NCI-H748 (cell line): Measurements from ENCODE around the gene SPRED2.

Experiments used
- DNase-seq: peaks from one replicate; lab custom pipeline; 2025; ENCODE audit not compliant: unreplicated experiment; lab: John Stamatoyannopoulos, UW

SPRED2 gene

DNA sequence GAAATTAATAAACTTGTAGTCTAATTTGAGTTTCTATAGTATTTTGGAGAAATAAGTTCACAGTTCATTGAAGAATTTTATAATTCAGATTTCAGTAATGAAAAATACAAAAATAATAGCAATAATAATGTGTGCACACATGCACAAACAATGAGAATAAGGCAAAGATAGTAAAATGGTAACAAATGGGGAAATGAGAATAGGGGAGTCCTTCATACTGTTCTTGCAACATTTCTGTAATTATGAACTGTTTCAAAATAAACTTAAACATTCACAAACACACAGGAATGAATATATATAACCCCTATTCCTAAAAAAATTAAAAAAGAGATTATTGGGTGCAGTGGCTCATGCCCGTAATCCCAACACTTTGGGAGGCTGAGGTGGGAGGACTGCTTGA is 63.9 kb downstream of the SPRED2 start:
- no peak for DNase-seq

DNA sequence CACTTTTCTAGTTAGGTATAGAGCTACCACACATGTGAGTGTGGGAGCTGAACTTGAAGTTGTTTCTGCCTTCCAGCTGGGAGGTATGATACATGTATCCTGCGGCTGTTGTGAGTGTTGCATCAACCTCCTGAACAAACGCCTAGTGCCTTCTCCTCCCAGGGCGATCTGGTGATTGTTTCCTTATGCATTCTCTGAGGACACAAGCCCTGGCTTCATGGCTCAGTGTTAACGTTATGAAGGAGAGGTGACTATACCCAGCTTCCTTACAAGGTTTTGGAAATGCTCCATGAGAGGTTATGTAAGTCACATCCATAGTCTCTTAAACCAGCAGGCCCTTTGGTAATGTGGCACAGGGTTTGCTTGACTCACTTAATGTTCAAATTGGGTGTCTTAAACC is 64.9 kb downstream of the SPRED2 start:
- DNase-seq, result no peak

DNA sequence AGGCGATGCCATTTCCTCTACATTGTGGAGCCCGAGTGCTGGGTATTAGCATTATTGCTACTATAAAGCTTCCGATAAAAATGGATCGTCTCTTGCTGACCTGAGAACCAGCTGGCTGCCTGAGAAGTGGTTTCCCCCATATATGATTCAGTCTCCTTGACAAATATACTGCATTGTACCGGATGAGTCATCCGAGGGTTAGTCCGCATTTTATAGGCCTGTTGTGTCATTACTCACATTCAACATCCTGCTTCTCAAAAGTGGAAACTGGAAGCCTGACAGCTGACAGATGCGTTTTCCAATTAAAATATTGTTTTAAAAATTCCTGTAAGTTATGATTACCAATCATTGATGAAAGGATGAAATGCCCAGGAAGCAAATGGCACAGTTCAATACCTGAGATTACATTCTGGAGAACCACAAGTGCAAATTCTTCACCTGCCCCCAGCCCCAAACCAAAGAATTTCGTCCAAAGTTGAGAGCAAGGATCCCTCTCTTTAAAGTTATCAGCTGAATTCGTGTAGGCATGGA is 65.7 kb downstream of the SPRED2 start:
- DNase-seq, result peak; percentile 42

DNA sequence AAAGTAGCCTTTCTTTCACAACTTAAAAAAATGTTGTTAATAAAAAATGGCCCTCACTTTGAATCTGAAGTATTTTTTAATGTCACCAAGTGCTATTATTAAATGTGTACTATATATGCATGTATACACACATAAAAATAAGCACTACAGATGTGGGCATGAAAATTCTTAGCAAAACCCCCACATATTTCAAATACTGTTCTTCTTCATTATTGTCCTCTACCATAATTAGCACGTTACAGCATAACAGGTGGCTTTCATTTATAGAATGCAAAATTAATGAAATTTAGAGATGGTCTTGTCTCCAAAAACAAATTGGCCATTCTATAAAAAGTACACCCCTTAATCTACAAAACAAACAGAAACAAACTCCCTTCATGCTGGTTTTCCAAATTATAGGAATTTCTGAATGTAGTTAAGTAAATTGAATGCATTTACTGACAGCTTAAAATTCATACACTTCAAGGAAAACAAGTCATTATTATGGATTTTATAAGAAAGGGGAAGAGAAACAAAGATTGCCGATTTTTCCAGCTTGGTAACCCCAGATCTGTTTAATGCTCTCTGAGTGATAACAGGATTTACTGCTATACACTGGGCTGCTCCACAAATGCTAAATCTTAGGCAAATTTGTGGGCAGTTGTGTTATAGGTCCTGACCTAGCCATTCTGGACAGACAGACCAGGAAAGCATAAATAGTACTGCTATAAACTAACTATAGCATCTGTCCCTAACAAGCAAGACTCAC is 67.2 kb downstream of the SPRED2 start:
- no peak for DNase-seq

DNA sequence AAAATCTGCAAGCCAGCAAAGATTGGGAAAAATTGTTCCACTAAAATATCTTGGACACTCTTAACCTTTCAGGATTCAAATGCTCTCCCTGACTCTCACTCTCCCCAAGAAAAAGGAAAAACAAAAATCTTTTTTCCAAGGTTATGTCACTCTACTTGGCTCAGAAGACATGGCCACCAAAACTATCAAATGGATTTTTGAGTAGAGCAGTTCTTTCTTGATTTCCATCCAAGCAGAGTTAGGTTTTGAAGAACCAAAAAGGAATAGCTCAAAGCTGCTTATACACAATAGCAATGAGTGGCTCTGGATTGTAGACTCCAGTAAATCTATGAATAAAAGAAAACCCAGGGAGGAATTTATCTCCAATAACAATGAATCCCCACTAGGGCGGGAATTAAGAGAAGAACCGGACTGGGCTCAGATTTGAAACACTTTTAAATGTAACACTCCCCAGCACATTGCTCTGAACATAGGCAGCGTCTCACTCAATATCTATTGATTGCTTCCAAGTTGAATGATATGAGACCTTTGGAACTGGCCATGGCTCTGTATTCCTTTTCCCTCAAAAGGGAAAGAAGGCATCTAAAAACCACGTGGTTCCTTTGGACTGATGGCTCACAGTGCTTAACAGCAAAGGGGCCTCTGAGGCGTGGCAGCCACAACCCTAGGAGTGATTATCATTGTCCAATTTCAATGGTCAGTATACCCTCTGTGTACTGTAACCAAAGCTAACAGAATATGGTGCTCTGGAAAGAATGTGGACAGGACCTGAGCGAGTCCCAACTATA is 68.3 kb downstream of the SPRED2 start:
- no peak for DNase-seq

DNA sequence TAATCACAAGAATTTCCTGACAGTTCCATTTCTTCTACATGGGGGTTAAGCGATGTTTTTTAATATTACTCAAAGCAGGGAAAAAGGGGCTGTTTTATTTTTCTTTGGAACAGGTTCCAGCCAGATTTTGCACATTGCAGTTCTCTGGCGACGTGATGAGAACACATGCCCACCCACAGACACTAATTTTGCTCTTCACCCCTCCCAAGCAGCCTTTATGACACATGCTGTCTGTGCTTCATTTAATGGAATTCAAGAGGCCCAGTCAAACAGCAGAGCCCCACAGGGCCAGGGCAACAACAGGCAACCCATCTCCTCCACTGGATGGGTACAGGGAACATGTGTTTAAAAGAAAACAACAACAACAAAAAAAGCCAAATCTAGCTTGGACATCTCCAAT is 70.8 kb downstream of the SPRED2 start:
- no peak for DNase-seq

DNA sequence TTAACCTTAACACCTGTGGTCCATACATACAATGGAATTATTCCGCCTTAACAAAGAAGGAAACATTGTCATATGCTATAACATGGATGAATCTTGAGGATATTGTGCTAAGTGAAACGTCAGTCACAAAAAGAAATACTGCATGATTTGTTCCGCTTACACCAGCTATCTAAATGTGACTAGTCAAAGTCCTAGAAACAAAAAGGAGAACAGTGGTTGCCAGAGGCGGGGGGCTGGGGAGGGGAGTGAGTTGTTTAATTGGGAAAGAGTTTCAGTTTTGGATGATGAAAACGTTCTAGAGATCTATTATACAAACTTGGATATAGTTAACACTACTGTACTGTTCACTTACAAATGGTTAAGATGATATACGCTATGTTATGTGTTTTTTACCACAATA is 72.0 kb downstream of the SPRED2 start:
- DNase-seq, result no peak

DNA sequence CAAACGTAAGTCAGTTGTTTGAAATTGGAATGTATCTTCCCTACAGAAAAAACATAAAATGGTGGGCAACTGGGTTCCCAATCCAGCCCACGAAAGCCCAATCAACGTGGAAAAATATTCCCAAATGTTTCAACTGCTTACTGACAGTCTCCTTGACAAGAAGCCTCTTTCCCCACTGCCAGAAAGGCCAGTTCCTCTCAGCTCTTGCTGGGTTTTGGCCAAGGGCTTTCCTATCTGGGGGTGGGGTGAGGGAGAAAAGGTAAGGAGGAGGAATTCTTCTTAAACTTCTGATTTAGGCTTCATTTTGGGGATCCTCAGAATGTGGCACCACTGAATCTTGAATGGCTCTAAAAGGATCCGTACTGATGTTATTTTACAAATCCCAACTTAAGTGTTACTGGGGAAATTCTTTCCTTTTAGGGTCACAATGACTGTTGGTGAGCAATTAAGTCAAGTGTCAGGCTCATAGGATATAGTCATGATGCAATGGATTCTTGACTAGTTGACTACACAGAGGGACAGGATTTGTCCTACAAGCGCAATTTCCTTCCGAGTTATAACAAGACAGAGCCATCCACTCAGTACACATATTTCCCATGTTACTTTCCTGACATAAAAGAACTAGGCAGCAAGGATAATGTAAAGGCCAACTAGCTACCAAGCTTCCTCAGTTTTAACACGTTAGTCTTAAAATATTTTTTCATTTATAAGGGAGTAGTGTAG is 73.6 kb downstream of the SPRED2 start:
- DNase-seq, result no peak

DNA sequence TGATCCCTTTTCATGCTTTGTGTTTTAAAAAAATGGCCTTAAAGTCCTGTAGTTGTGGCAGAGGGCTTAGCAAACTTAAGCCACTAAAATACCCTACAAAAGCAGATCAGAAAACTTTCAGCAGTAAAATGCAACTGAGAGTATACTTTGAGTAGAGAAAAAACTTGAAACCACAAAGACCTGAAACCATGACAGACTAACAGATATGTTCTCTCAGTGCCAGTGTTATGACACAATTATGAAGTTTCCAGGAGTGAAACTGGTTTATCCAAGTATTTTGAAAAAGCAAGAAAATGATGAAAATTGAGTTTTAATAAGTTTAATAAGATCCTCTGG is 74.5 kb downstream of the SPRED2 start:
- no peak for DNase-seq

DNA sequence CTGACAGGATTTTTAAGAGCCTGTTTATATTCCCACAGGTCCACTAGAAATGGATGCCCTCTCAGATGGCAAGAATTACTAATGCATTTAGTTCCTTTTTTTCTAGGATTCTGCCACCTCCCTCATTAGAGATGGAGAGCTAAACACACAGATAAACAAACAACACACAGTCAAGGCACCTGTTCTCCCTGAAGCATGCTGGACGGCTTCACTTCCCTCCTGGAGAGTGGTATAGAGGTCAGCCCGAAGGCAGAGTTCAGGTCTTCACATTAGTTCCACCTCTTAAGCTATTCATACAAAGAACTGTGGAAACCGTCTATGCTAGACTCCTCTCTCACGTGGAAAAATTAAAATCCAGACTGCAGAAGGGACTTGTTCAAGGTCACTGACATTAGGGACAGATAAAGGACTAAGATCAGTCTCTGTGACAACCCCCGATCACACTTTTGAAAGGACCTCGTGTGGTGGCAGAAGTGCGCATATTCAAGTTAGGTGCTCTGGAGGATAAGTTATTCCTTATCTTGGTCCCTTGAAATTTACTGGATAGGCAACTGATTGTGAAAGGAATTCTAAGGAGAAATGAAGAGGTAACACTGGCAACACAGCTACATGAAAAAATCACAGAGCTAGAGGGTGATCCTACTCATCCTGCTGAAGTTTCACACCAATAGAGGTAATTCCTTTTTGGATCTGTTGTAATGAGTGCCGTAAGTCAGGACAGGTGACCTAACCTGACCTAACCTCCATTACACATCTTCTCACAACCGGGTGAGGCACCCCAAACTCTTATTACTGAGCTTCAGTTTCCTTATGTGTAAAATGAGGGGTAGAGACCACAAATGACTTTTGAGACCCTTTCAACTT is 75.1 kb downstream of the SPRED2 start:
- DNase-seq, result no peak

DNA sequence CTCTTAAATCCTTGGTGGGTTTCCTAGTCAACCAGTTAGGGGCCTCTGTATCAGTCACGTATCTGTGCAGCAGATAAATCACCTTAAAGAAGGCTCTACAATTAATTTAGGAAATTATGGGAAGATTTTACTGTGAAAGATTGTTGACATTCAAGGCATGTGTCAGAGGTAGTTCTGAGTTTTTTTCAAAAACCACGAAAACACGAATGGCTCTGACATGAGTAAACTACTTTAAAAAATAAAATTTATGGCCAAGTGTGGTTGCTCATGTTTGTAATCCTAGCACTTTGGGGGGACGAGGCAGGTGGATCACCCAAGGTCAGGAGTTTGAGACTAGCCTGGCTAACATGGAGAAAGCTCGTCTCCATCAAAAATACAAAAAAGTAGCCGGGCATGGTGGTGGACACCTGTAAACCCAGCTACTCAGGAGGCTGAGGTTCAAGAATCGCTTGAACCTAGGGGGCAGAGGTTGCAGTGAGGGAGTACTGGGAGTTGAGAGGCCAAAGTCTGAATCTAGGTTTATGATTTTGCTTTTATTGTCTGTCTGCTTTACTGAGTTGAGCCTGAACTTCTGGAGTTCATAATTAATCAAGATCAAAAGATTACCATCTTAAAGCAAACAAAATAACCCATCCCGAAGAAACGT is 77.1 kb downstream of the SPRED2 start:
- DNase-seq, result no peak

DNA sequence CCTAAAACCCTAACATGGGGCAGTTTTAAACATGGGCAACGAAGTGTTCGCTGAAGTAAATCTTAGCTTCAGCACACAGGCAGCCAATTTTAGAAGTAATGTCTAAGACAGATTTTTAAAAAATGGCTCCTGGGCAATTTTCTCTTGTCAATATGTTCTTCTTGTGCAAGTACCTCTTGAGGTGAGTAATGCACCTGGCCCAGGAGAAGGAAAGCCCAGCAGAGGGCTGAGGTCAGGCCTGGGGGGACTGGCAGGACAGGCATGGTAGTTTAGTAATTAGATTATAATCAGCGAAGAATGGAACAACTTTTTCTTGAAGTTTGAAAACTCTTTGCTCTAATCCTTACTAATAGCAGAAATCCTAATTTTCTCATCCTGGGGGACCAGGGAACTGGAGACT is 77.6 kb downstream of the SPRED2 start:
- DNase-seq, result no peak

DNA sequence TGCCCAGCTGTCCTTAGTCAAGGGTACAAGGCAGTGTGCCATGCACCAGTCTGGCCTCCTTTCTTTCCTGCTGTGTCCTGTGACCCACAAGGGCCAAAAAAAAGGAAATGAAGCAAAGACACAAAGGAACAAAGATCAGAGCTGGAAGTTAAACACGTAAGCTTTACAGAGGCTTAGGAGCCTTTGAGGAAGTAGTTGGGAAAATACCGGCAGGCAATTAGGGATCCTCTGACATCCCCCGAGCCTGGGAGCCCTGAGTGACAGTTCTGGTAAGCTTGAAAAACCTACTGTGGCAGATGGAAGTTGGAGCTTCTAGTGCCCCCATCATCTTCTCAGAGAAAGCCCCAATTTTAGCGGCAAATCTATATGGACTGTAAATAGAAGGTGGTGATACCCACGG is 78.5 kb downstream of the SPRED2 start:
- DNase-seq, result no peak

DNA sequence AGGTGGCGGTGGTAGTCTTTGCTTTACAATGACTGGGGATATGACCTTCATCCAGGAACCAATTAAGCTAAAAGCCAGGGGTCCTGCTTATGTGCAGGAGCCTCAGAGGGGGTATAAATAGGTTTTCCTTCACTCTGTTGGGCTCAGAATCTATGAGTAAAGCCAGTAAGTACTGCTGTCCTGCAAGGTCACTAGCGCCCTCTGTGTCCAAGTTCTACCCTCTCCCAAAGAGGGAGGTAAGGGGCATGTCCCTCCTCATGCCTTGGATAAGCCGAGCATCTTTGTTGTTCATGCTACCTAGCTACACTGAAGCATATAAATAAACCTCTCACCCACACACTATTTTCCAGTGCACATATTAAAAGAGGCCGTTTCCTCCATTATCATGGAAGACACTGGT is 79.4 kb downstream of the SPRED2 start:
- no peak for DNase-seq

DNA sequence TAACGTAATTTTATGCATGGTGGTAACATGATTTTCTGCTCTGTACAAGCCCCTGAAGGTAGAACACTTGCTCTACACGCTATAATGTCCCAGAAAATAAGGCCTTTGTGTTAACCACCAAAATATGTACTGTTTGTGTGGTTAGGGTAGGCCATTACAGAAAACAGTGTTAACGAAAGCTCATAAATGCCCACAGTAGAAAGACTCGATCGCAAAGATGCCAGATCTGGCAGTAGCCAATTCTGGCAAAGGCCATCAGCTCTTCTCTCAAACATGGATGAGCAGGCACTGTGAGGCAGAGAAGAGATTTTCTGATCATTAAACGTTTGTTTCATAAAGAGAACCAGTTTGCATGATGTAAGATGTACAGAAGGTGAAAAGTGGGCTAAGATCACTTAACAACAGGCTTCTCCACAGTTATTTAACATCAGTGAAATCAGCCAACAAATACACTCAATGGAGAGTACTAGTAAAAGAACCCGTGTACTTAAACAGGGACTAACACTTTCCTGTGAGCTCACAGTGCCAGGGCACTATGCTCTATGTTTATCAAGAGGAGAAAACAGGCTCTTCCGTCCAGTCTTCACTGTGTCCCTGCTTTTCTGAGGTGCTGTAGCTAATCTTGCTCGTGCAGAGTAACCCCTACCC is 80.3 kb downstream of the SPRED2 start:
- DNase-seq, result no peak

DNA sequence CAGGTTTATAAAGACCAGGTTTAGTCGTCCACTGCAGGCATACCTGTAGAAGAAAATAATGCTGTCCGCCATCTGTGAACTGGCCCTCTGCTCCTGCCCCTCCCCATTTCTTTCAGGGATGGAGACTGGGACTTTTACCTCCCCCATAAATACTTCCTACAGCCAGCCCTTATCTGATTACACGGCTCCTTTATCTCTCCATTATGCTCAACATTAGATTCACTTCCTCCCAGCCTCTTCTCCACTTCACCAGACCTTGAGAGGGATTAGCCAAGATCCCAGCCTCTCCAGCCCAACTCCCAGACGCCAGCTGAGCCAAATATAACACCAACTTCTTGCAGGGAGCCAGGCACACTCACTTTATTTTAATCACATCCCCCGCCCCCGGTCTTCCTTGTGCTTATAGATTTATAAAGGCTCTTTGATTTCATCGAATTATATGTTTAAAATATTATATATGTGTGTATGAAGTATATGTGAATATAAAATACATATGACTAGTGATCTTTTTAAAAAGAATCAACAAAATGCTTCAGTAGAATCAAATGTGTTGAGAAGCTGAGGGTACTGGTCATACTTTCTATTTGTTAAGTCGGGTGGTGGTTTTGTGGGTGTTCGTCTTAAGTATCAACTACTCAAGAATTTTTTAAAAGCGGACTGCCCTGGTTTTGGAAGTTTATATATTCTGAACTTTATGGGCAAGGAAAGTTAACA is 81.0 kb downstream of the SPRED2 start:
- no peak for DNase-seq

DNA sequence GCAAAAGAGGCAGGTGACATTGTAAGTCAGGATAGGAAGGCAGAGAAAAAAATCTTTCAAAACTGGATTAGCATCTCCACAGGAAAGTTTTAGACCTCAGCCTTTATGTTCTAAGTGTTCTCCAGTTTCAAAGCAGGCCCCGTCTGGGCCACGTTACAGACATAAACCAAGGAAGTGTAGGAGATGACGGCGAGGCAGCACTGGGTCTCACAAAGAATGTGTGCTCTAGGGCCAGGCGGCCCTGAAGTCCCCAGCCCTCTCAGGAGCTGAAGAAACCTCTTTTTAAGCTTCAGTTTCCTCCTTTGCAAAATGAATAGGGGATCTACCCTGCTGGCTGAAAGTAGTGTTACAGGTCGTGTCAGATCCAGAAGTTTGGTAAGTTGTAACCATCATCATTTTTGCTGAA is 81.7 kb downstream of the SPRED2 start:
- no peak for DNase-seq

DNA sequence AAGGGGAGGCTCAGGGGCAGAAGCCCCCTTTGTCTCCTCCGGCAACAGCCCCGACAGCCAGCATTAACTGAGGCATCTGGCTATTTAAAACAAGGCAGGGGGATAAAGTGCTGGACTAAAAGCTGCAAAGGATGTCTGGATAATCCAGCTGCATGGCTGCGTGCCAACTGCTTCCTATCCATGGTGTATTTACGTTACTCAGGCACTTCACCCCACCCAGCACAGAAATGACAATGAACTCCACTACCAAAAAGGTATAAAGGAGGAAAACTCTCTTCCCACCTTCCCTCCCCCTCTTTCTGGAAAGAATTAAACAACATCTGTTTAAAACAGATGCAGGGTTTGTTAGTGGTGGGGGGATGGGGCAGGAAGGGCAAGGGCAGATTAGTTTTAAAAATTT is 82.5 kb downstream of the SPRED2 start:
- DNase-seq, result peak; percentile 84

DNA sequence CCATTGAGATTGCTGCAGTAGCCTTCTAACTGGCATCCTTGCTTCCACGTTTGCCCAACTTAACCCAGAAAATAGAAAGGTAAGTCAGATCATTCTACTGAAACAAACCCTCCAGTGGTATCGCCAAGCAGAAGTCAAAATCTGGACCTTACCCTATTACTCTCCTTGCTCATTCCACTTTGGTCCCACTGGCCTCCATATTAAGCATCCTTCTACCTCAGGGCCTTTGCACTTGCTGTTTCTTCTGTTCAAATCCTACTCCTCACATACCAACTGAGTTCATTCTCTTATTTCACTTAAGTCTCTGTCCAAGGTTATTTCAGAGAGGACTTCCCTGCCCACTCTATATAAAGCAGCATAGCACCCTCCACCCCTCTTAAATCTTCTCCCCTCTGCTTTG is 84.5 kb downstream of the SPRED2 start:
- no peak for DNase-seq
